ENCODE results near the gene STOX1.
"Not testable (repeated sequence)": the region's sequence is repeated elsewhere in the genome, so short reads cannot be mapped to it uniquely, and the experiment has no call there.

STOX1 gene

DNA sequence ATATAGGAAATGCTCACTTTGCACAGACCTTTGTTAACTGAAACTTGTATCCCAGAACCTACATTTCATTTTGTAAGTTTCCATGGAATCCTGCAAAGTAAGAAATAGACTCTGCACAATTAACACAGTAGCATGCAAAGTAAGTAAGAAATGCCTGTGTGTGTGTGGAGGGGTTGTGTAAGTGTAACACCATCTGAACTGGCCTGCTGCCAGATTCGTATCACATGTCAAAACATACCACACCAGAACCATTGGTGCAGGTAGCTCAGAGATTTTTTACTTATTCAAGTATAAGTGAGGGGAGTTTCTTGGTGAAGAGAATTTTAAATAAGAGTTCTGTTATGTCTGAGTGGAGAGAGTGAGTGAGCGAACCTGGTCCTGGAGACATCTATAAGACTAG is 110.8 kb downstream of the STOX1 start:
- no peak overlapping the region for H3K4me3 ChIP-seq (ENCODE audit: low read length)
- DNase-seq (ENCODE audit: low read depth, low spot score) = no peak

- DNase-seq (ENCODE audit: low read depth, low spot score) = no peak
- H3K4me3 ChIP-seq (ENCODE audit: low read length) = no peak overlapping the region
These were observed 111.6 kb downstream of the STOX1 start for GRCh38 chr10:68938884-68939283.

DNA sequence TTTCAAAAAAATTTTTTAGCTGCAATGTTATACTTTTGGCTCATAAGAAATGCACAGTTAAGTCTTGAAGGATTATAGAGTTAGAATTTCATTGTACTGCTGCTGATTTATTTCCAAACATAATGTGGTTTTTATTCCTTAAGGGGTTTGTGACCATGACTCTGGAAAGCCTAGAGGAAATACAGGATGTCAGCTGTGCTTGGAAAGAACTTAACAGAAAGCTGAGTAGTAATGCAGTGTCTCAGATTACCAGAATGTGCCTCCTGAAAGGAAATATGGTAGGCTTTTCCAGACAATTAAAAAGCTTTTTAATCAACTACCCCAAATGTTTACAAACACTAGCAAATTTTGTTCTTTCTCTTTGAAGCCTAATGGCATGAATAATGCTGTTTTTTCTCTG is 113.6 kb downstream of the STOX1 start:
- DNase-seq (ENCODE audit: low read depth, low spot score) = not testable (repeated sequence)

More for the DNA sequence above, 113.6 kb downstream of the STOX1 start:
- H3K4me3 ChIP-seq (ENCODE audit: low read length) = not testable (repeated sequence)

Data from Jurkat, Clone E6-1 (cell line).